Measurements from ENCODE around the gene ZNF185.

GRCh38 chrX:152925835-152926234 lies 28.0 kb downstream of the ZNF185 start:
- TF ChIP-seq CTCF (IDR thresholded peaks at IDR 0.05) = no peak
- no peak for TF ChIP-seq POLR2A (IDR thresholded peaks at IDR 0.05)
